Astrocyte (in vitro differentiated cells and primary cell): ENCODE results near the gene CEACAM6. TPM values are rescaled to one million over a fixed set of nuclear protein-coding genes. Genes with fewer than 3 reads are reported as not detected.
"Not testable (repeated sequence)": the region's sequence is repeated elsewhere in the genome, so short reads cannot be mapped to it uniquely, and the experiment has no call there.

Experiments used
- DNase-seq: peaks from one replicate; pipeline ENCODE4 v3.0.0-alpha.2; 2010; ENCODE audit warnings: low read depth
- FAIRE-seq: peaks from 2 replicates; lab custom pipeline; 2011; peaks lifted over from hg19 to GRCh38; lab: Jason Lieb, UNC
- H2AFZ ChIP-seq: 2 replicates; pipeline ENCODE4 v1.6.0; 2012; ENCODE audit warnings: low read depth, low read length, inconsistent platforms
- H3K27ac ChIP-seq: 2 replicates; pipeline ENCODE4 v1.5.1; 2011; ENCODE audit warnings: low read depth, low read length, inconsistent platforms
- H3K27me3 ChIP-seq: 2 replicates; pipeline ENCODE4 v1.6.0; 2011; ENCODE audit warnings: low read length, inconsistent platforms; ENCODE audit not compliant: insufficient read depth
- H3K36me3 ChIP-seq: 2 replicates; pipeline ENCODE4 v1.5.1; 2011; ENCODE audit warnings: low read length, inconsistent platforms; ENCODE audit not compliant: insufficient read depth
- H3K4me1 ChIP-seq: 2 replicates; pipeline ENCODE4 v1.5.1; 2011; ENCODE audit warnings: low read length, inconsistent platforms; ENCODE audit not compliant: insufficient read depth
- H3K4me2 ChIP-seq: 2 replicates; pipeline ENCODE4 v1.6.0; 2012; ENCODE audit warnings: low read length, inconsistent platforms
- H3K4me3 ChIP-seq: 2 replicates; pipeline ENCODE4 v1.5.1; 2011; ENCODE audit warnings: low read depth, mild to moderate bottlenecking, low read length, inconsistent platforms; ENCODE audit not compliant: insufficient read depth
- H3K79me2 ChIP-seq: 2 replicates; pipeline ENCODE4 v1.6.0; 2012; ENCODE audit warnings: mild to moderate bottlenecking, low read length, inconsistent platforms; ENCODE audit not compliant: insufficient read depth
- H3K9ac ChIP-seq: 2 replicates; pipeline ENCODE4 v1.6.0; 2012; ENCODE audit warnings: mild to moderate bottlenecking, low read length, inconsistent platforms
- H3K9me3 ChIP-seq: 2 replicates; pipeline ENCODE4 v1.5.1; 2012; ENCODE audit warnings: low read depth, mild to moderate bottlenecking, low read length, inconsistent platforms; ENCODE audit not compliant: insufficient read depth
- H4K20me1 ChIP-seq: 2 replicates; pipeline ENCODE4 v1.6.0; 2012; ENCODE audit warnings: low read length, inconsistent platforms; ENCODE audit not compliant: insufficient read depth
- H3K27ac Mint-ChIP-seq: one replicate; pipeline ENCODE4 v1.8.0; 2021; ENCODE audit warnings: mild to moderate bottlenecking, mixed read lengths; ENCODE audit not compliant: unreplicated experiment
- H3K27me3 Mint-ChIP-seq: one replicate; pipeline ENCODE4 v1.8.0; 2021; ENCODE audit warnings: low read depth, mixed read lengths; ENCODE audit not compliant: unreplicated experiment
- H3K36me3 Mint-ChIP-seq: one replicate; pipeline ENCODE4 v1.8.0; 2021; ENCODE audit warnings: low read depth, mixed read lengths; ENCODE audit not compliant: unreplicated experiment
- H3K4me1 Mint-ChIP-seq: one replicate; pipeline ENCODE4 v1.8.0; 2021; ENCODE audit warnings: low read depth, mixed read lengths; ENCODE audit not compliant: unreplicated experiment
- H3K4me3 Mint-ChIP-seq: one replicate; pipeline ENCODE4 v1.8.0; 2021; ENCODE audit warnings: mild to moderate bottlenecking, moderate library complexity, mixed read lengths; ENCODE audit not compliant: unreplicated experiment
- H3K9me3 Mint-ChIP-seq: one replicate; pipeline ENCODE4 v1.8.0; 2021; ENCODE audit warnings: mild to moderate bottlenecking, mixed read lengths; ENCODE audit not compliant: unreplicated experiment
- EZH2 ChIP-seq: IDR thresholded peaks from 2 replicates; pipeline ENCODE4 v1.6.1; 2012; ENCODE audit warnings: mild to moderate bottlenecking, low read length, inconsistent platforms; ENCODE audit not compliant: insufficient read depth
- total RNA-seq: library from RNA; stranded (reverse); gene quantifications from 2 replicates; pipeline ENCODE4 v1.2.1, GENCODE V29; 2021
- TF ChIP-seq, protein P1 (sequence below): IDR thresholded peaks from 2 replicates; pipeline ENCODE4 v1.5.1; 2011; ENCODE audit warnings: low read depth, mild to moderate bottlenecking, inconsistent platforms, low read length, moderate library complexity; ENCODE audit not compliant: insufficient read depth

CEACAM6 gene
- total RNA-seq, 1 donor from 2014 or later = not detected

DNA sequence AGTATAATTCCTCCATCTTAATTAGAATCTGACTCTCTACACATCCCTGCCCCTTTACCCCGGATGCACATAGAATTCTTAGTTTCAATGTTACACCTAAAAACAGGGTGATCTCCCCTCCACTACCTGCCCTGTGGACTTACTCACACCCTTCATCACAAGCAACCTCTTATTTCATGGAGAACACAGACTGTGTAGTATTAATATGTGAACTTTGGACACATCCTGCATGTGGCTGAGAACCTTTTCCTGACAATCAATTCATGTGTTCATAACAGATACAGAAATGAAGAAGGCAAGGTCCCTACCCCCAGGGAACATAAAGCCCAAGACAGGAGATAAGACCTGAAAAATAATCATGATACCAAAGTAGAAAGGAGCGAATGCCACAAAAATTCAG lies 11.8 kb downstream of the CEACAM6 start:
- Histone ChIP-seq H4K20me1 (no peaks in the 10 kb centered on the region), H3K27ac (no peak overlapping the region), H3K36me3 (no peaks in the 10 kb centered on the region), H3K4me1 (no peaks in the 10 kb centered on the region), H2AFZ (no peak overlapping the region), H3K9me3 (no peaks in the 10 kb centered on the region), H3K79me2 (no peaks in the 10 kb centered on the region), H3K4me3 (no peak overlapping the region), H3K27me3 (no peaks in the 10 kb centered on the region), H3K9ac (no peak overlapping the region), H3K4me2 (no peak overlapping the region)
- peaks cover 42% of the 10 kb centered on the region for H3K27me3 Mint-ChIP-seq
- peaks cover 2% of the 10 kb centered on the region for H3K9me3 Mint-ChIP-seq
- H3K27ac Mint-ChIP-seq = no peak overlapping the region
- FAIRE-seq (no peak), DNase-seq (no peak)
- H3K4me1 Mint-ChIP-seq = no peaks in the 10 kb centered on the region
- no peak for TF ChIP-seq EZH2
- TF ChIP-seq, protein P1, sequence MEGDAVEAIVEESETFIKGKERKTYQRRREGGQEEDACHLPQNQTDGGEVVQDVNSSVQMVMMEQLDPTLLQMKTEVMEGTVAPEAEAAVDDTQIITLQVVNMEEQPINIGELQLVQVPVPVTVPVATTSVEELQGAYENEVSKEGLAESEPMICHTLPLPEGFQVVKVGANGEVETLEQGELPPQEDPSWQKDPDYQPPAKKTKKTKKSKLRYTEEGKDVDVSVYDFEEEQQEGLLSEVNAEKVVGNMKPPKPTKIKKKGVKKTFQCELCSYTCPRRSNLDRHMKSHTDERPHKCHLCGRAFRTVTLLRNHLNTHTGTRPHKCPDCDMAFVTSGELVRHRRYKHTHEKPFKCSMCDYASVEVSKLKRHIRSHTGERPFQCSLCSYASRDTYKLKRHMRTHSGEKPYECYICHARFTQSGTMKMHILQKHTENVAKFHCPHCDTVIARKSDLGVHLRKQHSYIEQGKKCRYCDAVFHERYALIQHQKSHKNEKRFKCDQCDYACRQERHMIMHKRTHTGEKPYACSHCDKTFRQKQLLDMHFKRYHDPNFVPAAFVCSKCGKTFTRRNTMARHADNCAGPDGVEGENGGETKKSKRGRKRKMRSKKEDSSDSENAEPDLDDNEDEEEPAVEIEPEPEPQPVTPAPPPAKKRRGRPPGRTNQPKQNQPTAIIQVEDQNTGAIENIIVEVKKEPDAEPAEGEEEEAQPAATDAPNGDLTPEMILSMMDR = no peak
- H3K36me3 Mint-ChIP-seq = no peaks in the 10 kb centered on the region
- H3K4me3 Mint-ChIP-seq = no peak overlapping the region

DNA sequence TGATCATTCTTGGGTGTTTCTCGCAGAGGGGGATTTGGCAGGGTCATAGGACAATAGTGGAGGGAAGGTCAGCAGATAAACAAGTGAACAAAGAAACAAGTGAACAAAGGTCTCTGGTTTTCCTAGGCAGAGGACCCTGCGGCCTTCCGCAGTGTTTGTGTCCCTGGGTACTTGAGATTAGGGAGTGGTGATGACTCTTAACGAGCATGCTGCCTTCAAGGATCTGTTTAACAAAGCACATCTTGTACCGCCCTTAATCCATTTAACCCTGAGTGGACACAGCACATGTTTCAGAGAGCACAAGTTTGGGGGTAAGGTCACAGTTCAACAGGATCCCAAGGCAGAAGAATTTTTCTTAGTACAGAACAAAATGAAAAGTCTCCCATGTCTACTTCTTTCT lies 12.8 kb downstream of the CEACAM6 start:
- not testable (repeated sequence) for DNase-seq, H3K27ac ChIP-seq, H3K4me3 Mint-ChIP-seq, FAIRE-seq, H3K4me1 ChIP-seq, H3K4me1 Mint-ChIP-seq, H3K36me3 Mint-ChIP-seq, H3K4me3 ChIP-seq, H3K79me2 ChIP-seq, H3K36me3 ChIP-seq, H2AFZ ChIP-seq, H3K27ac Mint-ChIP-seq, H4K20me1 ChIP-seq, H3K9ac ChIP-seq, H3K4me2 ChIP-seq, H3K9me3 Mint-ChIP-seq, H3K27me3 ChIP-seq, H3K9me3 ChIP-seq
- H3K27me3 Mint-ChIP-seq = peaks cover 38% of the 10 kb centered on the region

DNA sequence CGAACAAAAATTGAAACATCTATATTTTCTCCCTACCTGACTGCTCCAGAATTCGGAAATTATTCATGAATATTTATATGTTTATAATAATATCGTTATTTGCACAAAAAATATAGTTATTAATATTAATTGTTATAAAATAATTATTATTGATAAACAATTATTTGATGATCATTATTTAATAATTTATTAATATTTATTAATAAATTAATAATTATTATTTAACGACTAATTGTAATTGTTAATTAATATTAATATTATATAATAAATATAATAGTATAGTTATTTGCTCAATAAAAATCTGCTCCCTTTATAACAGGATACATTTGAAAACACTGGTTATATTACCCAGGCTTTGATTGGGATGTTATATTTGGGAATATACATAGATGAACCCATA lies 14.3 kb downstream of the CEACAM6 start:
- FAIRE-seq = no peak
- H3K9me3 ChIP-seq = no peaks in the 10 kb centered on the region

More for the DNA sequence above, 14.3 kb downstream of the CEACAM6 start:
- H3K27me3 ChIP-seq = no peaks in the 10 kb centered on the region
- no peak for TF ChIP-seq EZH2
- TF ChIP-seq, protein P1 = no peak
- no peak overlapping the region for H3K27ac Mint-ChIP-seq
- H3K36me3 ChIP-seq = no peaks in the 10 kb centered on the region
- no peaks in the 10 kb centered on the region for H3K4me1 Mint-ChIP-seq
- no peaks in the 10 kb centered on the region for H3K79me2 ChIP-seq
- H4K20me1 ChIP-seq = no peaks in the 10 kb centered on the region
- no peak overlapping the region for H3K4me2 ChIP-seq
- H3K9me3 Mint-ChIP-seq = peaks cover 2% of the 10 kb centered on the region
- H3K27ac ChIP-seq = no peak overlapping the region
- no peaks in the 10 kb centered on the region for H3K4me1 ChIP-seq
- no peaks in the 10 kb centered on the region for H3K36me3 Mint-ChIP-seq
- no peak overlapping the region for H3K9ac ChIP-seq
- no peak overlapping the region for H3K4me3 ChIP-seq
- no peak overlapping the region for H2AFZ ChIP-seq
- H3K4me3 Mint-ChIP-seq = no peak overlapping the region
- no peak for DNase-seq
- peaks cover 25% of the 10 kb centered on the region for H3K27me3 Mint-ChIP-seq
